ENCODE results near the gene ASTN1.
A peak's percentile ranks its signal among the peaks of the same experiment; 100 is the strongest.
"Not testable (repeated sequence)": the region's sequence is repeated elsewhere in the genome, so short reads cannot be mapped to it uniquely, and the experiment has no call there.

The ASTN1 gene

GRCh38 chr1:177106614-177107365 is 57.7 kb downstream of the ASTN1 start:
- DNase-seq (ENCODE audit: low read depth, low spot score) = no peak

DNA sequence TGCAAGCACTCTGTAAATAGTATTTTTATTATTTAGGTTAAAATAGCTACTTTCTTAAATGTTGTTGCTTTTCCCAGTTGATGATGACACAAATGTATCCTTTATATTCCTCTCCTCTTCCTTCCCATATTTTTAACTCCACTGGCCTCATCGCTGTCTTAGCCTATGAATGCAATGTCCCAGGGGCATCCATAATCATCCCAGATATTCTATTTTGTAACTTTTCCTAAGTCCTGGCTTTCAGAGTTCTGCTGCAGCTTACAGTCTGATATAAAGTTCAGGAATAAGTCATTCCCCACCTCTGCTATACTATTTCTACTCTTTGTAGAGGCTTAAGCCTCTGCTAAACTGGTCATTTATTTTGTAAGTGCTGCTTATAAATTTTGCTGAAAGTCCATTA is 58.3 kb downstream of the ASTN1 start:
- no peak for DNase-seq (ENCODE audit: low read depth, low spot score)

GRCh38 chr1:177103005-177103852 is 61.3 kb downstream of the ASTN1 start:
- no peak for DNase-seq (ENCODE audit: low read depth, low spot score)

GRCh38 chr1:177092001-177092400 is 72.5 kb downstream of the ASTN1 start:
- no peak for DNase-seq (ENCODE audit: low read depth, low spot score)

DNA sequence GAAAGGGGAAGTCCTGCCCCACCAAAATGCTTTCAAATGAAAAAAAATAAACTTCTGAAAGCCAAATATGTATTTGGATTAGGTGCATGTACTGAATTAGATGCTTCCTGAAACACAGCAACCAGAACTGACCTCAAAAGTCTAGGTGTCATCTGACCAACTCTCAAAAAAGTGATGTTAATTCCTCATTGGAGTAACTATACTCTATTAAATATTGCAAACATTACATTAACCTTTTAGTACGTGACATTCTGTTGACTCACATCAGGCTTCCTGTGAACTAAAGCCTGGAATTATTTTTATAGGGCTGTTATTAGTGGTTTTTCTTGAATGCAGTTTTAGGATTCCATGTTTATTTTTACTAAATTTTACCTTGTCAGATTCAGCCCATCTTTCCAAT is 73.5 kb downstream of the ASTN1 start:
- DNase-seq (ENCODE audit: low read depth, low spot score) = no peak

- no peak for DNase-seq (ENCODE audit: low read depth, low spot score)
Observed at GRCh38 chr1:177088966-177089365, 75.5 kb downstream of the ASTN1 start.

DNA sequence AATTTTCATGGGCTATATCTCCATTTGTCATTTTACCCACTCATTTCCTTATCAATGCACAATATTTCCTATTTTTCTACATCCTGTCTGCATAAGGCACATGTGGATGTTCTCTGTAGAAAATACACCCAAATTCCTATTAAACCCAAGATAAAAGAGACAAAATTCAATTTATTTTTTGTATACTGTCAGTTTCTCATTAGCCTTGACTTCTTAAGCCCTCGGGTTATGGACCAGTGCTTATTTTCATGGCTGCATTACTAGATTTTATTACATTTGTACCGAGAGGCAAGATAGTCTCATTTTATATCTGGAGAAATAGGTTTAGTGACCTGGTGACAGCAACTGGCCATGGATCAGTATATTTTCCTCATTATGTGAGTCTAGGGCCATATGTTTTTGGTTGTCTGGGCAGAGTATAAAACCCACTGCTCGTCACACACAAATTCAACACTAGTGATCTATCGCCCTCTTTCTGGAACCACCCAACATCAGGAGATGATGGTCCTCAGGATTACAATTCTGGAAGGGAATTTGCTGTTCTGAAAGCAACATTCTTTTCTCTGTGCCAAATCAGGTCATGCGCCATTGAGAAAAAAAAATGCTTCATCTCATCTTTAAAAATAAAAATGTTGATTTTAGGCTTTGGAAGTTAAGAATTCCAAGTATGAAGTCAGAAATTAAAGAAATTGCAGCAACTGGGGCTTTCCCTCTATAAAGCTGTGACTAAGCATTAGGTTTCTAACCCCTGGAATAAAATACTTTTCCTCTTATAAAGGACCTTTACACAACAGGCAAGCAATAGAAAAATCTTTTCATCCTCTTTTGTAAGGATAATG is 81.4 kb downstream of the ASTN1 start:
- no peak for DNase-seq (ENCODE audit: low read depth, low spot score)

GRCh38 chr1:177080564-177080963 is 83.9 kb downstream of the ASTN1 start:
- DNase-seq (ENCODE audit: low read depth, low spot score) = no peak

DNA sequence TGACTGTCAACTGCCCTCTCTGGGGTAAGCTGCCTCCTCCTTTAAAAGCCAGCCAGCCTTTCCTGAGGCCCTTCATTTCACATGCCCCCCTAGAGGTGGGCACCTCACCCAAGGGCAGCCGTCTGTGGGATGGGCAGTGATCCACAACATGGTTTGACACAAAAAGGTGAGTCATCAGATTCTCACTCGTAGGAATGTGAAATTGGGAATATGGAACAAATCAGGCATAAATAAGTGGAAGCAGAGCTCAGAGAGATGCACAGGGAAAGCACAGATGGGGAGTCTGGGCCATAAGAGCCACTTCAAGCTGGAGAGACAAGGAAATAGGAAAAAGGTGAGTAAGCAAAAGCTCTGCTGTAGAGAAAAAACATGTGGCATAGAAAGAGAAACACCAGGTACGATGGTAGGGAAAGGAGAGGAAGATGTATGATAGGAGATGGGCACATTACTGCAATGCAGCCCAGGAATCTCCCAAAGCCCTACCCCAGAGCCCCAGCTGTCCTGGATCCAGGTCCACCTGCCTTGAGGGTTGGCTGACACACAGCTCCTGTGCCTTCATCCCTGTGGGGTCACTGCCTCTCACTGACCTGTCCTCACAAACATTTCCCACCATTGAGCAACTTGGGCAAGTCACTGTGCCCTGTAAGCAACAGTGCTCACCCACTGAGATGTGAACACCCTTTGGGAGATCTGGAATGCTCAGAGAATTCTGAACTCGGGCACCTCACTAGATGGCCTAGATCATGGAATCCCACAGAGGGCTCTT is 86.6 kb downstream of the ASTN1 start:
- no peak for DNase-seq (ENCODE audit: low read depth, low spot score)

GRCh38 chr1:177077006-177077405 is 87.5 kb downstream of the ASTN1 start:
- DNase-seq (ENCODE audit: low read depth, low spot score) = no peak

GRCh38 chr1:177074811-177075210 is 89.7 kb downstream of the ASTN1 start:
- not testable (repeated sequence) for DNase-seq (ENCODE audit: low read depth, low spot score)

GRCh38 chr1:177069490-177069889 is 95.0 kb downstream of the ASTN1 start:
- DNase-seq (ENCODE audit: low read depth, low spot score) = no peak

DNA sequence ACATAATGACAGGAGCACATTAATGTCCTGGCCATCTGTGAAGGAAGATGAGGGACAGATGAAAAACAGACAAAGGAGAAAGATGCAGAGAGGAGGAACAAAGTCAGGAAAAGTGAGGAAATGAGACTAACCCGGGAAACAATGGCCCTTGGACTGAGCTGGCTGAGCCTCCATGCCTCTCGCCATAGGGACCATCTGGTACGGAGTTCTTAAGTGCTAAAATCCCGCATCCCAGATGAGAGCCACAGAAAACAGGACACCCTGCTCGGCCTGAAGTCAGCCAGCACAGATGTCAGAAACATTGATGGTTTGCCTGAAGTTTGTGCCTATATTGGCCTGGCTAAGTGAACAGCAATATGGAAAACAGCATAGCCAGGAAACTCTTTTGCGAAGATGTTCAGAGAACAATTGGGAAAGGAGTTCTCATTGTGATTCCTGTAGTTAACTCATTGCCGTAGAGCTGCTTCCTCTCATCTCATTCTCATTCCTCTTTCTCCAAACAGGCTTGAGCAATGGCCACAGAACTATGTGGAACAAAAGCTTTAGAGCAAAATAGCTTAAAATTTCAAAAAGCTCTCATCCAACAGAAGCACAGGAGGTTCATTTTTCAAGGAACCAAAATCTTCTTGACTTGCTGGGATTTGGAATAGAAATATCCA is 96.6 kb downstream of the ASTN1 start:
- no peak for DNase-seq (ENCODE audit: low read depth, low spot score)

- peak; percentile 30 for DNase-seq (ENCODE audit: low read depth, low spot score)
Observed at GRCh38 chr1:177065430-177065829, 99.1 kb downstream of the ASTN1 start.

GRCh38 chr1:177063648-177064047 is 100.9 kb downstream of the ASTN1 start:
- no peak for DNase-seq (ENCODE audit: low read depth, low spot score)

GRCh38 chr1:177054542-177054941 is 110.0 kb downstream of the ASTN1 start:
- DNase-seq (ENCODE audit: low read depth, low spot score) = no peak

DNA sequence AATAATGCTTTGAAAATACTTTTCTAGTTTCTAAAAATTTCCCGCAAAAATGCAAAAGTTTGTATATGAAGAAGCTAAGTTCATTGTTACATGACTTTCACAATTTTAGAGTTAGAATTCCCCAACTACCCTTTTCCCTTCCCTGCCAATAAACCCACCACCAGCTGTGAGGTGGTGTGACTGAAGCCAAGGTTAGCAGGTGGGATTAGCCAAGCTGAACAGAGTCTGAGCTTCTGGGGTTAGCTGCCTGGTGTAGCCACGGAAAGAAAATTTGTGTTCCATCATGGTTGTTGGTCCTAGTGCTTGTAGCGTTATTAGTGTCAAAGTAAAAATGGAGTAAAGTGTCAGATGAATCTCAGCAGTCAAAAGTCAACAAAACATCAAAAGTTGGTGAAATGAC is 110.9 kb downstream of the ASTN1 start:
- no peak for DNase-seq (ENCODE audit: low read depth, low spot score)

DNA sequence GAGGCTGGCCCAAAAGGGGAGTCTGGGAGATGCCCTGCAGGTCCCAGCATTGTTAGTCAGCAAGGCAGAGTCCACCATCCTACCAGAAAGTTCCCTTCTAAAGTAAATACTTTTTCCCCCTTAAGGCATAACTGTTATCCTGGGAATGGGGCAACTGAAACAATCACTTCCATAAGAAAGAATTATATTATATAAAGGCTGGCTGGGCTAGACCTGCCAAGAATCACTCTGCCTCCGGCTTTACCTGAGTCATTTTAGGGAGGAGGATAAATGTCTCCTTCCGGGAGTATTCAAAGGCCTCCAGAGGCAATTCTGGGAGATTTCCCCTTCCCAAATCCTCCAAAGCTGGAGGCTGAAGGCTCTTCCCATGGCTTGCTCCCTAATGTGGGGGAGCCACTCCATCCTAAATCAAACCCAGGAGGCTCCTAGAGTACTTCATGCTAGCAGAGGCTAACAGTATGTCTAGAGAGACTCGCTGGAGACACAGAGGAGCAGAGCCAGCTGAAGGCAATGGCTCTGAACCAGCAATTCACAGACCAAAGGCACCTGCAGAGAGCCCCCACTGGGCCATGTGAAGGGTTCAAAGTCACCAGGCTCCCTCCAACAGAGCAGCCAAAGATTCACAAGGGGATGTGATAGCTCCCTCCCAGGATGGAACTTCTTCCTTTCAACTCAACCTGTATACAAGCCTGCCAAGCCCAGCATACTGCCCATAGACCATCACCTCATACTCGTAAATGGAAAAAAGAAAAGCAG is 116.0 kb downstream of the ASTN1 start:
- DNase-seq (ENCODE audit: low read depth, low spot score) = peak; percentile 32

- DNase-seq (ENCODE audit: low read depth, low spot score) = peak; percentile 4
Observed at GRCh38 chr1:177045151-177045550, 119.4 kb downstream of the ASTN1 start.

DNA sequence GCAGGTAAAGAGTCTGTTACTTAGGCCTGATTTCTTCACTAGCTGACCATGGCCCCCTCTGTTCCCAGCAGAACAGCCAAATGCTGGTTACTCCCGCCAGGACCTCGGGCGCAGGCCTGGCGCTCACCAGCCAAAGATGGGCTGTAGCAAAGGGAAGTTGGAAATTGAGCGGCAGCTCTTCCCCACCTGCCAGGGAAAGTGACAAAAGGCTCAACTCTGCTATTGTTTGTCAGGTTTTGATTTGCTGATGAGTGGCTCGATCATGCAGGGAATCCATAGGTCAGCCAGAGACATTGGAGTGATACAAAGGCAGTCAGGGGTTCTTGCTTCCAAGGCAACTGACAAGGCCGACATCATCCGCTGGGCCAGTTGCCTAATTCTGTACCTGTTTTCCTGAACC is 120.1 kb downstream of the ASTN1 start:
- peak; percentile 45 for DNase-seq (ENCODE audit: low read depth, low spot score)
